ENCODE data around the gene CDH23.

CDH23 gene

GRCh38 chr10:71555724-71556119 is 159.0 kb downstream of the CDH23 start:
- H3F3A ChIP-seq (ENCODE audit: insufficient read depth, low read length), result no peaks in the 10 kb centered on the region
- no peak overlapping the region for H2AFZ ChIP-seq (ENCODE audit: low read length)

GRCh38 chr10:71558991-71559390 is 162.3 kb downstream of the CDH23 start:
- Histone ChIP-seq H3K36me3 (replicated peaks; ENCODE audit: insufficient read depth, low read length) (no peaks in the 10 kb centered on the region), H2AFZ (ENCODE audit: low read length) (no peak overlapping the region), H3K9me3 (replicated peaks; ENCODE audit: insufficient read depth, low read length) (no peaks in the 10 kb centered on the region), H3K27me3 (replicated peaks; ENCODE audit: insufficient read depth, low read length) (peaks cover 57% of the 10 kb centered on the region), H4K20me1 (ENCODE audit: insufficient read depth, low read length) (no peaks in the 10 kb centered on the region), H3K9ac (ENCODE audit: low read length) (no peak overlapping the region), H3F3A (ENCODE audit: insufficient read depth, low read length) (no peaks in the 10 kb centered on the region), H3K9me2 (replicated peaks; ENCODE audit: insufficient read depth, low read length) (no peaks in the 10 kb centered on the region), H3K79me2 (ENCODE audit: low read length) (no peaks in the 10 kb centered on the region), H3K4me2 (ENCODE audit: low read depth, low read length) (no peak overlapping the region), H3K27ac (ENCODE audit: low read length) (no peak overlapping the region), H3K4me1 (ENCODE audit: low read length) (no peaks in the 10 kb centered on the region), H3K4me3 (ENCODE audit: low read length) (no peak overlapping the region)
- no peak for DNase-seq
- TF ChIP-seq, protein P1, sequence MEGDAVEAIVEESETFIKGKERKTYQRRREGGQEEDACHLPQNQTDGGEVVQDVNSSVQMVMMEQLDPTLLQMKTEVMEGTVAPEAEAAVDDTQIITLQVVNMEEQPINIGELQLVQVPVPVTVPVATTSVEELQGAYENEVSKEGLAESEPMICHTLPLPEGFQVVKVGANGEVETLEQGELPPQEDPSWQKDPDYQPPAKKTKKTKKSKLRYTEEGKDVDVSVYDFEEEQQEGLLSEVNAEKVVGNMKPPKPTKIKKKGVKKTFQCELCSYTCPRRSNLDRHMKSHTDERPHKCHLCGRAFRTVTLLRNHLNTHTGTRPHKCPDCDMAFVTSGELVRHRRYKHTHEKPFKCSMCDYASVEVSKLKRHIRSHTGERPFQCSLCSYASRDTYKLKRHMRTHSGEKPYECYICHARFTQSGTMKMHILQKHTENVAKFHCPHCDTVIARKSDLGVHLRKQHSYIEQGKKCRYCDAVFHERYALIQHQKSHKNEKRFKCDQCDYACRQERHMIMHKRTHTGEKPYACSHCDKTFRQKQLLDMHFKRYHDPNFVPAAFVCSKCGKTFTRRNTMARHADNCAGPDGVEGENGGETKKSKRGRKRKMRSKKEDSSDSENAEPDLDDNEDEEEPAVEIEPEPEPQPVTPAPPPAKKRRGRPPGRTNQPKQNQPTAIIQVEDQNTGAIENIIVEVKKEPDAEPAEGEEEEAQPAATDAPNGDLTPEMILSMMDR (IDR thresholded peaks at IDR 0.05; ENCODE audit: low read length), result no peak
- no peak for TF ChIP-seq EZH2 (optimal IDR thresholded peaks at IDR 0.05; ENCODE audit: low read depth, low read length)
- no peak for TF ChIP-seq EZH2phosphoT487 (IDR thresholded peaks at IDR 0.05; ENCODE audit: low read length)

More at GRCh38 chr10:71555724-71556119, 159.0 kb downstream of the CDH23 start:
- DNase-seq, result no peak
- Histone ChIP-seq H3K9me2 (replicated peaks; ENCODE audit: insufficient read depth, low read length) (no peaks in the 10 kb centered on the region), H3K27me3 (replicated peaks; ENCODE audit: insufficient read depth, low read length) (peaks cover 64% of the 10 kb centered on the region), H3K4me2 (ENCODE audit: low read depth, low read length) (no peak overlapping the region), H3K27ac (ENCODE audit: low read length) (no peak overlapping the region), H3K4me1 (ENCODE audit: low read length) (no peaks in the 10 kb centered on the region), H3K9ac (ENCODE audit: low read length) (no peak overlapping the region), H3K79me2 (ENCODE audit: low read length) (no peaks in the 10 kb centered on the region), H3K36me3 (replicated peaks; ENCODE audit: insufficient read depth, low read length) (no peaks in the 10 kb centered on the region), H3K9me3 (replicated peaks; ENCODE audit: insufficient read depth, low read length) (no peaks in the 10 kb centered on the region), H4K20me1 (ENCODE audit: insufficient read depth, low read length) (no peaks in the 10 kb centered on the region), H3K4me3 (ENCODE audit: low read length) (no peak overlapping the region)
- TF ChIP-seq EZH2 (optimal IDR thresholded peaks at IDR 0.05; ENCODE audit: low read depth, low read length) (no peak), EZH2phosphoT487 (IDR thresholded peaks at IDR 0.05; ENCODE audit: low read length) (no peak)
- TF ChIP-seq, protein P1 (IDR thresholded peaks at IDR 0.05; ENCODE audit: low read length), result no peak

DNA sequence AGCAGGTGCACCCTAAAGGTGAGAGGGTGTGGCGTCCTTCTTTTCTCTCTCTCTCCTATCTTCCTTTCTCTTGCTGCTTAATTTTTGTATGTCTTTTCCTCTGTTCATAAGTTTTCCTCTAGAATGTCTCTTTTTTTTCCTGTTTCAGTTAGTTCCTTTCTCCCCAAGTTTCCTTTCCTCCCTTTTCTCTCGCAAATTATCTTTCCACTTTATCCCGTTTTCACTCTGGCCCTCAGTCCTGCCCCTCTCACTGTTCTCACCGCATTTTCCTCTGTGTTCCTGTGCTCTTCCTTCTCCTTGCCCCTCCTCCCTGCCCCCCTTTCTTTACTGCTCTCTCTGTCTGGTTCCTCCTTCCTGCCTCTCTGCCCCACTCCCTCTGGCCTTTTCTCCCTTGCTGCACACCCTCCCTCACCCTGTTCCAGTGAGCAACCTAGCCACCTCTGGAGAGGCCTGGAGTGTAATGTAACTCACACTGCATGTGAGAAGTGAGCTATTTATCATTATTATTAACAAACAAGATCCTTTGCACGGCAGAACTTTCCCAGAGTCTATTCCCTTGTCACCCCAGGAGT is 164.4 kb downstream of the CDH23 start:
- no peak overlapping the region for H3K4me3 ChIP-seq (ENCODE audit: low read length)
- H3K36me3 ChIP-seq (replicated peaks; ENCODE audit: insufficient read depth, low read length), result no peaks in the 10 kb centered on the region
- no peak for TF ChIP-seq EZH2phosphoT487 (IDR thresholded peaks at IDR 0.05; ENCODE audit: low read length)
- TF ChIP-seq EZH2 (optimal IDR thresholded peaks at IDR 0.05; ENCODE audit: low read depth, low read length), result no peak
- TF ChIP-seq, protein P1 (IDR thresholded peaks at IDR 0.05; ENCODE audit: low read length), result no peak
- no peak overlapping the region for H2AFZ ChIP-seq (ENCODE audit: low read length)
- no peaks in the 10 kb centered on the region for H3K9me3 ChIP-seq (replicated peaks; ENCODE audit: insufficient read depth, low read length)
- H3K4me2 ChIP-seq (ENCODE audit: low read depth, low read length), result no peak overlapping the region
- H3K79me2 ChIP-seq (ENCODE audit: low read length), result no peaks in the 10 kb centered on the region
- H3K27me3 ChIP-seq (replicated peaks; ENCODE audit: insufficient read depth, low read length), result peaks cover 73% of the 10 kb centered on the region
- no peaks in the 10 kb centered on the region for H3K9me2 ChIP-seq (replicated peaks; ENCODE audit: insufficient read depth, low read length)
- no peak overlapping the region for H3K9ac ChIP-seq (ENCODE audit: low read length)
- H3F3A ChIP-seq (ENCODE audit: insufficient read depth, low read length), result no peaks in the 10 kb centered on the region
- H3K27ac ChIP-seq (ENCODE audit: low read length), result no peak overlapping the region
- H4K20me1 ChIP-seq (ENCODE audit: insufficient read depth, low read length), result no peaks in the 10 kb centered on the region
- no peaks in the 10 kb centered on the region for H3K4me1 ChIP-seq (ENCODE audit: low read length)
- no peak for DNase-seq

Data from MM.1S (cell line).